WTC11 (cell line): ENCODE measurements around the gene TRPM2. TPM values are rescaled to one million over a fixed set of nuclear protein-coding genes. Genes with fewer than 3 reads are reported as not detected.

Source experiments
- ATAC-seq: fragments of 200-7000 bp; cut with Tn5 transposase; 2 replicates; pipeline ENCODE4 v1.10.0; 2021; ENCODE audit warnings: mild to moderate bottlenecking, moderate library complexity
- CTCF ChIA-PET: fragments of 300-600 bp; sonication (Branson Sonifier 250); formaldehyde crosslinking; loops from one replicate; lab custom pipeline; 2021; ENCODE audit warnings: antibody characterized with exemption; lab: Charles Lee
- POLR2A ChIA-PET: fragments of 350-600 bp; sonication (Branson Sonifier 250); formaldehyde crosslinking; loops from one replicate; lab custom pipeline; 2021; ENCODE audit warnings: antibody characterized with exemption; lab: Charles Lee
- DNase-seq: peaks from one replicate; pipeline ENCODE4 v3.0.0; 2021; ENCODE audit warnings: low spot score
- H3K27ac Mint-ChIP-seq: 2 replicates; pipeline ENCODE4 v1.8.0; 2021; ENCODE audit warnings: mixed read lengths
- H3K27me3 Mint-ChIP-seq: 2 replicates; pipeline ENCODE4 v1.8.0; 2021; ENCODE audit warnings: low read depth, mild to moderate bottlenecking, moderate library complexity, mixed read lengths
- H3K36me3 Mint-ChIP-seq: 2 replicates; pipeline ENCODE4 v1.8.0; 2021; ENCODE audit warnings: mixed read lengths
- H3K4me1 Mint-ChIP-seq: 2 replicates; pipeline ENCODE4 v1.8.0; 2022; ENCODE audit warnings: mixed read lengths
- H3K4me3 Mint-ChIP-seq: 2 replicates; pipeline ENCODE4 v1.8.0; 2021; ENCODE audit warnings: mild to moderate bottlenecking, moderate library complexity, mixed read lengths
- H3K9me3 Mint-ChIP-seq: 2 replicates; pipeline ENCODE4 v1.8.0; 2021; ENCODE audit warnings: mixed read lengths
- ATF1 ChIP-seq: sonication (generic); formaldehyde crosslinking; IDR thresholded peaks from 2 replicates; pipeline ENCODE4 v1.8.1; 2023; ENCODE audit warnings: mild to moderate bottlenecking, moderate library complexity, missing genetic modification reagents
- CREB1 ChIP-seq: sonication (generic); formaldehyde crosslinking; IDR thresholded peaks from 2 replicates; pipeline ENCODE4 v1.8.0; 2023; ENCODE audit warnings: mild to moderate bottlenecking, missing genetic modification reagents
- EMX1 ChIP-seq: fragments of 250-450 bp; sonication (Bioruptor Pico); IDR thresholded peaks from 2 replicates; pipeline ENCODE4 v1.8.0; 2021; ENCODE audit warnings: mild to moderate bottlenecking
- ESRRA ChIP-seq: sonication (generic); formaldehyde crosslinking; IDR thresholded peaks from 2 replicates; pipeline ENCODE4 v1.8.1; 2022; ENCODE audit warnings: mild to moderate bottlenecking, missing genetic modification reagents, borderline replicate concordance
- ETV6 ChIP-seq: sonication (generic); formaldehyde crosslinking; IDR thresholded peaks from 2 replicates; pipeline ENCODE4 v1.8.1; 2022; ENCODE audit warnings: mild to moderate bottlenecking, missing genetic modification reagents
- FOXK1 ChIP-seq: sonication (generic); formaldehyde crosslinking; IDR thresholded peaks from 2 replicates; pipeline ENCODE4 v1.8.0; 2022; ENCODE audit warnings: mild to moderate bottlenecking, moderate library complexity, missing genetic modification reagents
- IRF2 ChIP-seq: sonication (generic); formaldehyde crosslinking; IDR thresholded peaks from 2 replicates; pipeline ENCODE4 v1.8.0; 2022; ENCODE audit warnings: low read depth, missing genetic modification reagents, borderline replicate concordance
- JAZF1 ChIP-seq: fragments of 250-450 bp; sonication (Bioruptor Pico); IDR thresholded peaks from 2 replicates; pipeline ENCODE4 v1.9.0; 2021; ENCODE audit warnings: moderate library complexity, mild to moderate bottlenecking, inconsistent platforms
- KAT7 ChIP-seq: sonication (generic); formaldehyde crosslinking; IDR thresholded peaks from 2 replicates; pipeline ENCODE4 v1.8.1; 2023; ENCODE audit warnings: missing genetic modification reagents, mild to moderate bottlenecking, borderline replicate concordance
- NFYB ChIP-seq: sonication (generic); formaldehyde crosslinking; conservative IDR thresholded peaks from 2 replicates; pipeline ENCODE4 v1.8.0; 2022; ENCODE audit warnings: low read depth, missing genetic modification reagents
- NR1H2 ChIP-seq: sonication (generic); formaldehyde crosslinking; IDR thresholded peaks from 2 replicates; pipeline ENCODE4 v1.9.0; 2021; ENCODE audit warnings: mild to moderate bottlenecking, moderate library complexity, missing genetic modification reagents
- NR2C2 ChIP-seq: sonication (generic); formaldehyde crosslinking; IDR thresholded peaks from 2 replicates; pipeline ENCODE4 v1.8.0; 2022; ENCODE audit warnings: mild to moderate bottlenecking, missing genetic modification reagents
- OVOL2 ChIP-seq: fragments of 250-450 bp; sonication (Bioruptor Pico); IDR thresholded peaks from 2 replicates; pipeline ENCODE4 v1.9.0; 2021; ENCODE audit warnings: mild to moderate bottlenecking, borderline replicate concordance
- PRRX2 ChIP-seq: fragments of 250-450 bp; sonication (Bioruptor Pico); IDR thresholded peaks from 2 replicates; pipeline ENCODE4 v1.8.0; 2021; ENCODE audit warnings: mild to moderate bottlenecking
- TEAD1 ChIP-seq: sonication (generic); formaldehyde crosslinking; IDR thresholded peaks from 2 replicates; pipeline ENCODE4 v1.8.0; 2022; ENCODE audit warnings: mild to moderate bottlenecking, missing genetic modification reagents
- ZNF121 ChIP-seq: sonication (generic); formaldehyde crosslinking; IDR thresholded peaks from 2 replicates; pipeline ENCODE4 v1.8.0; 2023; ENCODE audit warnings: missing genetic modification reagents
- ZNF219 ChIP-seq: sonication (generic); formaldehyde crosslinking; IDR thresholded peaks from 2 replicates; pipeline ENCODE4 v1.8.0; 2023; ENCODE audit warnings: missing genetic modification reagents, mild to moderate bottlenecking, borderline replicate concordance
- ZNF671 ChIP-seq: fragments of 250-450 bp; sonication (Bioruptor Pico); IDR thresholded peaks from 2 replicates; pipeline ENCODE4 v1.8.0; 2021; ENCODE audit warnings: mild to moderate bottlenecking
- total RNA-seq: library from RNA; stranded (reverse); gene quantifications from 3 replicates; pipeline ENCODE4 v1.2.3, GENCODE V29; 2021
- TF ChIP-seq, protein P1 (sequence below): sonication (generic); formaldehyde crosslinking; IDR thresholded peaks from 2 replicates; pipeline ENCODE4 v1.8.1; 2022; ENCODE audit warnings: missing genetic modification reagents, borderline replicate concordance
- TF ChIP-seq, protein P2 (sequence below): sonication (generic); formaldehyde crosslinking; IDR thresholded peaks from 2 replicates; pipeline ENCODE4 v1.8.1; 2023; ENCODE audit warnings: mild to moderate bottlenecking, missing genetic modification reagents
- TF ChIP-seq, protein P3 (sequence below): fragments of 250-450 bp; sonication (Bioruptor Pico); IDR thresholded peaks from 2 replicates; pipeline ENCODE4 v1.8.0; 2021; ENCODE audit warnings: mild to moderate bottlenecking
- TF ChIP-seq, protein P4 (sequence below): fragments of 250-450 bp; sonication (Bioruptor Pico); IDR thresholded peaks from 2 replicates; pipeline ENCODE4 v1.9.0; 2021; ENCODE audit warnings: moderate library complexity, mild to moderate bottlenecking, inconsistent platforms, borderline replicate concordance
- TF ChIP-seq, protein P5 (sequence below): fragments of 250-450 bp; sonication (Bioruptor Pico); IDR thresholded peaks from 2 replicates; pipeline ENCODE4 v2.1.2; 2022; ENCODE audit warnings: mild to moderate bottlenecking, moderate library complexity
- TF ChIP-seq, protein P6 (sequence below): sonication (generic); formaldehyde crosslinking; IDR thresholded peaks from 2 replicates; pipeline ENCODE4 v1.8.1; 2022; ENCODE audit warnings: low read depth, missing genetic modification reagents, borderline replicate concordance

TRPM2 gene
- total RNA-seq, 1 experiment from 2014 or later = 0.92 TPM

DNA sequence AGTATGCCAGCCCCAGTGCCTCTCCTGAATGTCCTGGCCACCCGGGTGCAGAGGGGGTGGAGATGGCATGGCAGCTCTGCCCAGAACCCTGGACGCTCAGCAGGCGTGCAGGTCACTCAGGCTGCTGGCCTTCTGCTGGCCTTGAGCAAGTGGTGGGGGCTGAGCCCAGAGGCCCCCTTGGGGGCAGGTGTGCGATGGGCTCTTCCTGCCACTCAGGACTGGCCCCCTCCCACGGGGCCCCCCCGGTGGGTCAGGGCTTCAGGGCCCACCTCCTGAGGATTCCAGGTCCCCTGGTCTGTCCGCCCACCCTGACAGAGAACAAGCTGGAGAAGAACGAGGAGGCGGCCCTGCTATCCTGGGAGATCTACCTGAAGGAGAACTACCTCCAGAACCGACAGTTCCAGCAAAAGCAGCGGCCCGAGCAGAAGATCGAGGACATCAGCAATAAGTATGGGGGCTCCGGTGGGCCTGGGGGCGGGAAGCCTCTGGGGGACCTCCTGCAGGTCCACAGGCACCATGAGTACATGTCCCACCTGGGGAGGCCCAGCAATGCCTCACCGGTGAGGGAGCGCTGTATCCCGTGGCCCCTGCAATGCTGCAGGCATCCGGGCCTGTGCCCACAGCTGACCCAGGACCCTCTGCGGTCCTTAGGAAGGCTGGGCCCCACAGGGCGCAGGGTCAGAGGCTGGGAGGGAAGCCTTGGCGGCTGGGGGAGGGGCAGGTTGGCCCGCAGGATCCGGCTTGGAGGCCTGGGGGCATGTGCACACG lies 64.9 kb downstream of the TRPM2 start:
- Mint-ChIP-seq H3K4me1 (no peaks in the 10 kb centered on the region), H3K36me3 (peaks cover 11% of the 10 kb centered on the region; the same call in 1 of the 2 replicates), H3K27ac (no peak overlapping the region), H3K9me3 (peaks cover 15% of the 10 kb centered on the region), H3K27me3 (no peaks in the 10 kb centered on the region), H3K4me3 (no peak overlapping the region)
- no peak for ATAC-seq
- DNase-seq = no peak
- ChIA-PET CTCF (no interaction called here), POLR2A (no interaction called here)
- TF ChIP-seq ESRRA (CRISPR knock-in tag) = no peak
- TF ChIP-seq, protein P1, sequence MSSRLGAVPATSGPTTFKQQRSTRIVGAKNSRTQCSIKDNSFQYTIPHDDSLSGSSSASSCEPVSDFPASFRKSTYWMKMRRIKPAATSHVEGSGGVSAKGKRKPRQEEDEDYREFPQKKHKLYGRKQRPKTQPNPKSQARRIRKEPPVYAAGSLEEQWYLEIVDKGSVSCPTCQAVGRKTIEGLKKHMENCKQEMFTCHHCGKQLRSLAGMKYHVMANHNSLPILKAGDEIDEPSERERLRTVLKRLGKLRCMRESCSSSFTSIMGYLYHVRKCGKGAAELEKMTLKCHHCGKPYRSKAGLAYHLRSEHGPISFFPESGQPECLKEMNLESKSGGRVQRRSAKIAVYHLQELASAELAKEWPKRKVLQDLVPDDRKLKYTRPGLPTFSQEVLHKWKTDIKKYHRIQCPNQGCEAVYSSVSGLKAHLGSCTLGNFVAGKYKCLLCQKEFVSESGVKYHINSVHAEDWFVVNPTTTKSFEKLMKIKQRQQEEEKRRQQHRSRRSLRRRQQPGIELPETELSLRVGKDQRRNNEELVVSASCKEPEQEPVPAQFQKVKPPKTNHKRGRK (CRISPR knock-in tag) = no peak
- TF ChIP-seq ZNF219 (CRISPR knock-in tag) = no peak
- TF ChIP-seq, protein P2, sequence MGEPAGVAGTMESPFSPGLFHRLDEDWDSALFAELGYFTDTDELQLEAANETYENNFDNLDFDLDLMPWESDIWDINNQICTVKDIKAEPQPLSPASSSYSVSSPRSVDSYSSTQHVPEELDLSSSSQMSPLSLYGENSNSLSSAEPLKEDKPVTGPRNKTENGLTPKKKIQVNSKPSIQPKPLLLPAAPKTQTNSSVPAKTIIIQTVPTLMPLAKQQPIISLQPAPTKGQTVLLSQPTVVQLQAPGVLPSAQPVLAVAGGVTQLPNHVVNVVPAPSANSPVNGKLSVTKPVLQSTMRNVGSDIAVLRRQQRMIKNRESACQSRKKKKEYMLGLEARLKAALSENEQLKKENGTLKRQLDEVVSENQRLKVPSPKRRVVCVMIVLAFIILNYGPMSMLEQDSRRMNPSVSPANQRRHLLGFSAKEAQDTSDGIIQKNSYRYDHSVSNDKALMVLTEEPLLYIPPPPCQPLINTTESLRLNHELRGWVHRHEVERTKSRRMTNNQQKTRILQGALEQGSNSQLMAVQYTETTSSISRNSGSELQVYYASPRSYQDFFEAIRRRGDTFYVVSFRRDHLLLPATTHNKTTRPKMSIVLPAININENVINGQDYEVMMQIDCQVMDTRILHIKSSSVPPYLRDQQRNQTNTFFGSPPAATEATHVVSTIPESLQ (CRISPR knock-in tag) = no peak
- no peak for TF ChIP-seq NR1H2 (CRISPR knock-in tag)
- TF ChIP-seq NR2C2 (CRISPR knock-in tag) = no peak

DNA sequence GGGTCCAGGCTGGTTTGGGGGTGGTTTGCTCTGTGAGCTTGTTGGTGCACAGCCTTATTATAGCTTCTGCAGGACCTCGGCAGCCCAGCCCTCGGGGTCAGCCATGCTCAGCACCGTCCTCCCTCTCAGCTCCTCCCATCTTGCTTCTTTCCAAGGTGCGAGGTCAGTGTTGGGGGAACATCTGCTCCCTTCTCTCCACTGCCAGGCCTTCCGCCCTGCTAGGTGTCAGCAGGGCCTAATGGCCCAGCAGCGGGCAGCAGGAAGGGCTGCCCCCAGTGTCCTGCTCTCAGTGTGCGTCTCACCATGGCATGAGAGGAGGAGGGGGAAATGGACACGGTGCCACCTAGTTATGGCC lies 65.4 kb downstream of the TRPM2 start:
- POLR2A ChIA-PET = no interaction called here
- Mint-ChIP-seq H3K36me3 (peaks cover 11% of the 10 kb centered on the region; the same call in 1 of the 2 replicates), H3K4me3 (no peak overlapping the region), H3K27me3 (no peaks in the 10 kb centered on the region), H3K27ac (no peak overlapping the region), H3K9me3 (peaks cover 15% of the 10 kb centered on the region), H3K4me1 (no peaks in the 10 kb centered on the region)
- DNase-seq (no peak), ATAC-seq (no peak)
- CTCF ChIA-PET = no interaction called here
- TF ChIP-seq PRRX2 (no peak), FOXK1 (CRISPR knock-in tag) (no peak), NR2C2 (CRISPR knock-in tag) (no peak), CREB1 (no peak), KAT7 (no peak)
- TF ChIP-seq, protein P3, sequence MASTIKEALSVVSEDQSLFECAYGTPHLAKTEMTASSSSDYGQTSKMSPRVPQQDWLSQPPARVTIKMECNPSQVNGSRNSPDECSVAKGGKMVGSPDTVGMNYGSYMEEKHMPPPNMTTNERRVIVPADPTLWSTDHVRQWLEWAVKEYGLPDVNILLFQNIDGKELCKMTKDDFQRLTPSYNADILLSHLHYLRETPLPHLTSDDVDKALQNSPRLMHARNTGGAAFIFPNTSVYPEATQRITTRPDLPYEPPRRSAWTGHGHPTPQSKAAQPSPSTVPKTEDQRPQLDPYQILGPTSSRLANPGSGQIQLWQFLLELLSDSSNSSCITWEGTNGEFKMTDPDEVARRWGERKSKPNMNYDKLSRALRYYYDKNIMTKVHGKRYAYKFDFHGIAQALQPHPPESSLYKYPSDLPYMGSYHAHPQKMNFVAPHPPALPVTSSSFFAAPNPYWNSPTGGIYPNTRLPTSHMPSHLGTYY (CRISPR knock-in tag) = no peak
- TF ChIP-seq, protein P4, sequence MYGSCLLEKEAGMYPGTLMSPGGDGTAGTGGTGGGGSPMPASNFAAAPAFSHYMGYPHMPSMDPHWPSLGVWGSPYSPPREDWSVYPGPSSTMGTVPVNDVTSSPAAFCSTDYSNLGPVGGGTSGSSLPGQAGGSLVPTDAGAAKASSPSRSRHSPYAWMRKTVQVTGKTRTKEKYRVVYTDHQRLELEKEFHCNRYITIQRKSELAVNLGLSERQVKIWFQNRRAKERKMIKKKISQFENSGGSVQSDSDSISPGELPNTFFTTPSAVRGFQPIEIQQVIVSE = no peak
- TF ChIP-seq, protein P5, sequence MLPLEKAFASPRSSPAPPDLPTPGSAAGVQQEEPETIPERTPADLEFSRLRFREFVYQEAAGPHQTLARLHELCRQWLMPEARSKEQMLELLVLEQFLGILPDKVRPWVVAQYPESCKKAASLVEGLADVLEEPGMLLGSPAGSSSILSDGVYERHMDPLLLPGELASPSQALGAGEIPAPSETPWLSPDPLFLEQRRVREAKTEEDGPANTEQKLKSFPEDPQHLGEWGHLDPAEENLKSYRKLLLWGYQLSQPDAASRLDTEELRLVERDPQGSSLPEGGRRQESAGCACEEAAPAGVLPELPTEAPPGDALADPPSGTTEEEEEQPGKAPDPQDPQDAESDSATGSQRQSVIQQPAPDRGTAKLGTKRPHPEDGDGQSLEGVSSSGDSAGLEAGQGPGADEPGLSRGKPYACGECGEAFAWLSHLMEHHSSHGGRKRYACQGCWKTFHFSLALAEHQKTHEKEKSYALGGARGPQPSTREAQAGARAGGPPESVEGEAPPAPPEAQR (CRISPR knock-in tag) = no peak

DNA sequence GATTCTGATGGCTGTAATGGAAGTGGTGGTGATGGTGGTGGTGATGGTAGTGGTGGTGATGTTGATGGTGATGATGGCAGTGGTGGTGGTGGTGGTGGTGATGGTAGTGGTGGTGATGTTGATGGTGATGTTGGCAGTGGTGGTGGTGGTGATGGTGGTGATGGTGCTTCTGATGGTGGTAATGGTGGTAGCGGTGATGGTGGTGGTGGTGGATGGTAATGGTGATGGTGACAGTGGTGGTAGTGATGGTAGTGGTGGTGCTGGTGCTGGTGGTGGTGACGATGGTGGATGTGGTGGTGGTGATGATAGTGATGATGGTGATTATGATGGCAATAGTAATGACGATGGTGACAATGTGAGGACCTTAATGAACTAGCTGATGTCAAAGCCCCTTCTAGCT lies 66.3 kb downstream of the TRPM2 start:
- Mint-ChIP-seq H3K27me3 (no peaks in the 10 kb centered on the region), H3K4me1 (no peaks in the 10 kb centered on the region), H3K27ac (no peak overlapping the region), H3K36me3 (peaks cover 11% of the 10 kb centered on the region; the same call in 1 of the 2 replicates), H3K9me3 (peaks cover 15% of the 10 kb centered on the region), H3K4me3 (no peak overlapping the region)
- ATAC-seq (no peak), DNase-seq (no peak)
- ChIA-PET POLR2A (no interaction called here), CTCF (no interaction called here)
- TF ChIP-seq OVOL2 (no peak), NFYB (CRISPR knock-in tag) (no peak), PRRX2 (no peak), JAZF1 (CRISPR knock-in tag) (no peak), ZNF671 (no peak), ATF1 (CRISPR knock-in tag) (no peak), ZNF121 (CRISPR knock-in tag) (no peak), TEAD1 (CRISPR knock-in tag) (no peak), CREB1 (no peak), EMX1 (no peak), ETV6 (CRISPR knock-in tag) (no peak), IRF2 (CRISPR knock-in tag) (no peak)
- TF ChIP-seq, protein P6, sequence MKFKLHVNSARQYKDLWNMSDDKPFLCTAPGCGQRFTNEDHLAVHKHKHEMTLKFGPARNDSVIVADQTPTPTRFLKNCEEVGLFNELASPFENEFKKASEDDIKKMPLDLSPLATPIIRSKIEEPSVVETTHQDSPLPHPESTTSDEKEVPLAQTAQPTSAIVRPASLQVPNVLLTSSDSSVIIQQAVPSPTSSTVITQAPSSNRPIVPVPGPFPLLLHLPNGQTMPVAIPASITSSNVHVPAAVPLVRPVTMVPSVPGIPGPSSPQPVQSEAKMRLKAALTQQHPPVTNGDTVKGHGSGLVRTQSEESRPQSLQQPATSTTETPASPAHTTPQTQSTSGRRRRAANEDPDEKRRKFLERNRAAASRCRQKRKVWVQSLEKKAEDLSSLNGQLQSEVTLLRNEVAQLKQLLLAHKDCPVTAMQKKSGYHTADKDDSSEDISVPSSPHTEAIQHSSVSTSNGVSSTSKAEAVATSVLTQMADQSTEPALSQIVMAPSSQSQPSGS = no peak
